ENCODE results near the gene ANKRD49. TPM values are rescaled to one million over a fixed set of nuclear protein-coding genes. Genes with fewer than 3 reads are reported as not detected.
"Not testable (repeated sequence)": the region's sequence is repeated elsewhere in the genome, so short reads cannot be mapped to it uniquely, and the experiment has no call there.

Gene ANKRD49
- total RNA-seq, 1 donor, result 13.0 TPM

DNA sequence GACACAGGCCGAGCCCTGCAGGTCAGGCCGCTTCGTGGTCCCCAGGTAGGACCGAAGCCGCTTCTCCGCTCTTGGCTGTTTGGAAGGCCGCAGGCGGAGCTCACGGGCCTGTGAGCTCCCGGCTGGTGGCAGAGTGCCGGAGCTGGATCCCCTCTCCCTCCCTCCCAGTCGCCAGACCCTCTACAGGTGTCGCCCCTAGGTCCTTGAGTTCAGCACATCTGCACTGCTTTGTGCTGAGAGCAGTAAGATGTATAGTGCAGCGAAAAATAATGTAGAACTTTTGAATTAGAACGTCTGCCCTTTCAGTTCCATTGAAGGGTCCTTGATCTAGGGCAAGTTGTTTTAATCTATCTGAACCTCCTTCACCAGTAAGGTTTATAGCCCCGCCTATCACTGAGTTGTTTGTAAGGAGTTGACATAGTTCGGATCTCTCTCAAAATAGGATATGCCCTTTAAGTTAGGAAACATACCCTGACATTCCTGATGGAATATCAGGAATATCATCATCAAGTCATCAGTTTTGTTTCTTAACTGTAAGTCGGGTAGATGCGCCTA is 419 bp downstream of the ANKRD49 start:
- H2AFZ ChIP-seq (ENCODE audit: low read length), result peak overlapping the region; percentile 97
- peaks cover 35% of the 10 kb centered on the region for H3K79me2 ChIP-seq (ENCODE audit: insufficient read depth, low read length)
- H3K4me2 ChIP-seq (ENCODE audit: insufficient read depth, low read length), result peak overlapping the region; percentile 97
- DNase-seq (ENCODE audit: insufficient read length, low spot score, missing footprints), result no peak
- H4K20me1 ChIP-seq (ENCODE audit: insufficient read depth, low read length), result no peaks in the 10 kb centered on the region
- H3K9me3 ChIP-seq (ENCODE audit: low read depth, low read length), result no peaks in the 10 kb centered on the region
- peak overlapping the region; percentile 96 for H3K4me3 ChIP-seq (ENCODE audit: insufficient read depth, low read length)
- no peak for TF ChIP-seq CTCF (IDR thresholded peaks at IDR 0.05; ENCODE audit: extremely low read depth, low read depth, low read length)
- peaks cover 7% of the 10 kb centered on the region for H3K4me1 ChIP-seq (ENCODE audit: insufficient read depth, low read length)
- peak overlapping the region; percentile 85 for H3K27ac ChIP-seq (ENCODE audit: low read depth, low read length)
- peaks cover 23% of the 10 kb centered on the region for H3K36me3 ChIP-seq (ENCODE audit: insufficient read depth, low read length)
- no peaks in the 10 kb centered on the region for H3K27me3 ChIP-seq (ENCODE audit: insufficient read depth, low read length)

DNA sequence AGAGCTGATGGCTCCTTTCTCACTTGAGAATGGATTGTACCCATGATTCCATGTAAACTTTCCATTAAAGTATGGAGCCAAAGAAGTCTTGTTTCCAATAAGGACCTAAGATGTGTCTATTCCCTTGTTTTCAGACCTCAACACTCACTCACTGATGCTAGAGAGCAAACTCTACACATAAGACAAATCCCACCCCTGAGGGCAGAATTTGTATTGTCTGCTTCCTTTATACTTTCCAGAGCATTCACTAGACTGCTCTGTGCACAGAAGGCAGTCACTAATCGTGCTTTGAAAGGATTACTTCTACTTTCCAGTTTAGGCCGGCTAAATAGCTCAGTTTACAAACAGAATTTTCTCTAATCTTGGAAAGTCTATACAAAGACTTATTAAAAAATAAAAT is 6.4 kb downstream of the ANKRD49 start:
- no peaks in the 10 kb centered on the region for H3K27me3 ChIP-seq (ENCODE audit: insufficient read depth, low read length)
- TF ChIP-seq CTCF (IDR thresholded peaks at IDR 0.05; ENCODE audit: extremely low read depth, low read depth, low read length), result no peak

GRCh38 chr11:94501522-94501921 is 7.7 kb downstream of the ANKRD49 start:
- Histone ChIP-seq H3K9me3 (ENCODE audit: low read depth, low read length) (no peaks in the 10 kb centered on the region), H2AFZ (ENCODE audit: low read length) (no peak overlapping the region), H3K4me1 (ENCODE audit: insufficient read depth, low read length) (no peaks in the 10 kb centered on the region), H3K27me3 (ENCODE audit: insufficient read depth, low read length) (no peaks in the 10 kb centered on the region), H3K4me2 (ENCODE audit: insufficient read depth, low read length) (no peak overlapping the region), H3K4me3 (ENCODE audit: insufficient read depth, low read length) (no peak overlapping the region), H4K20me1 (ENCODE audit: insufficient read depth, low read length) (no peaks in the 10 kb centered on the region), H3K36me3 (ENCODE audit: insufficient read depth, low read length) (peaks cover 23% of the 10 kb centered on the region), H3K79me2 (ENCODE audit: insufficient read depth, low read length) (no peaks in the 10 kb centered on the region), H3K27ac (ENCODE audit: low read depth, low read length) (no peak overlapping the region)
- TF ChIP-seq CTCF (IDR thresholded peaks at IDR 0.05; ENCODE audit: extremely low read depth, low read depth, low read length), result no peak
- DNase-seq (ENCODE audit: insufficient read length, low spot score, missing footprints), result no peak

More for the DNA sequence above, 6.4 kb downstream of the ANKRD49 start:
- peaks cover 4% of the 10 kb centered on the region for H3K79me2 ChIP-seq (ENCODE audit: insufficient read depth, low read length)
- H3K9me3 ChIP-seq (ENCODE audit: low read depth, low read length), result no peaks in the 10 kb centered on the region
- no peaks in the 10 kb centered on the region for H3K4me1 ChIP-seq (ENCODE audit: insufficient read depth, low read length)
- DNase-seq (ENCODE audit: insufficient read length, low spot score, missing footprints), result no peak
- H2AFZ ChIP-seq (ENCODE audit: low read length), result no peak overlapping the region
- no peaks in the 10 kb centered on the region for H4K20me1 ChIP-seq (ENCODE audit: insufficient read depth, low read length)
- no peak overlapping the region for H3K4me2 ChIP-seq (ENCODE audit: insufficient read depth, low read length)
- H3K4me3 ChIP-seq (ENCODE audit: insufficient read depth, low read length), result no peak overlapping the region
- H3K36me3 ChIP-seq (ENCODE audit: insufficient read depth, low read length), result peaks cover 24% of the 10 kb centered on the region
- no peak overlapping the region for H3K27ac ChIP-seq (ENCODE audit: low read depth, low read length)

DNA sequence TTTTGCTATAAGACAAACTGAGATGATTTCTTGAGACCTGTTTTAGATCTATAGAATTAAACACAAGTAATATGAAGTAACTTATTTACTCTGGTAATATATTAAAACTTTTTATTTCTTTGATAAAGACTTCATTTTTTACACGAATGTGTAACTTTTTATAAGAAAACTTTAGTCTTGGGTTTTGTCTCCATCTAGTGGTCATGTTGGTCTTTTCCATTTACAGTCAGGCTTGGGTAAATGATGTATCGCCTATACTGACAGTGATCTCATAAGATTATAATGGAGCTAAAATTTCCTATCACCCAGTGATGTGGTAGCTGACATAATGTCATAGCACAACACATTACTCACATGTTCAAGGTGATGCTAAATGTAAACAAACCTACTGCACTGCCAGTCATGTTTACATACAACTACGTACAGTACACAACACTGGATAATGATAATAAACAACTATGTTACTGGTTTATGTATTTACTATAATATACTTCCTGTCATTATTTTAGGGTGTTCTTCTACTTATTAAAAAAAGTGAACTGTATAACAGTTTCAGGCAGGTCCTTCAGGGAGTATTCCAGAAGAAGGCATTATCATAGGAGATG is 11.0 kb downstream of the ANKRD49 start:
- Histone ChIP-seq H3K79me2 (ENCODE audit: insufficient read depth, low read length) (no peaks in the 10 kb centered on the region), H3K27ac (ENCODE audit: low read depth, low read length) (no peak overlapping the region), H3K27me3 (ENCODE audit: insufficient read depth, low read length) (no peaks in the 10 kb centered on the region), H3K9me3 (ENCODE audit: low read depth, low read length) (no peaks in the 10 kb centered on the region), H2AFZ (ENCODE audit: low read length) (no peak overlapping the region), H4K20me1 (ENCODE audit: insufficient read depth, low read length) (no peaks in the 10 kb centered on the region), H3K4me1 (ENCODE audit: insufficient read depth, low read length) (no peaks in the 10 kb centered on the region), H3K4me2 (ENCODE audit: insufficient read depth, low read length) (no peak overlapping the region), H3K4me3 (ENCODE audit: insufficient read depth, low read length) (no peak overlapping the region), H3K36me3 (ENCODE audit: insufficient read depth, low read length) (no peaks in the 10 kb centered on the region)
- peak; percentile 76 for TF ChIP-seq CTCF (IDR thresholded peaks at IDR 0.05; ENCODE audit: extremely low read depth, low read depth, low read length)
- DNase-seq (ENCODE audit: insufficient read length, low spot score, missing footprints), result peak; percentile 86

- H3K36me3 ChIP-seq (ENCODE audit: insufficient read depth, low read length); H4K20me1 ChIP-seq (ENCODE audit: insufficient read depth, low read length); H3K4me3 ChIP-seq (ENCODE audit: insufficient read depth, low read length); H3K4me1 ChIP-seq (ENCODE audit: insufficient read depth, low read length); H3K4me2 ChIP-seq (ENCODE audit: insufficient read depth, low read length); H2AFZ ChIP-seq (ENCODE audit: low read length); H3K79me2 ChIP-seq (ENCODE audit: insufficient read depth, low read length); H3K9me3 ChIP-seq (ENCODE audit: low read depth, low read length); H3K27ac ChIP-seq (ENCODE audit: low read depth, low read length); DNase-seq (ENCODE audit: insufficient read length, low spot score, missing footprints); H3K27me3 ChIP-seq (ENCODE audit: insufficient read depth, low read length): not testable (repeated sequence)
Observed at GRCh38 chr11:94506513-94506912, 12.7 kb downstream of the ANKRD49 start.
